GM19099 (cell line): Measurements from ENCODE around the gene EIF4H.

Experiments used
- POLR2A ChIP-seq: IDR thresholded peaks from 3 replicates; pipeline ENCODE4 v1.6.1; 2011; ENCODE audit warnings: low read depth; ENCODE audit not compliant: insufficient read length; ENCODE audit errors: extremely low read depth

The EIF4H gene

GRCh38 chr7:74164985-74165456 lies 9.1 kb upstream of the EIF4H start:
- no peak for TF ChIP-seq POLR2A

GRCh38 chr7:74165867-74166593 lies 8.1 kb upstream of the EIF4H start:
- TF ChIP-seq POLR2A = no peak

- TF ChIP-seq POLR2A = no peak
Observed at GRCh38 chr7:74173074-74173473, 1.1 kb upstream of the EIF4H start.

- no peak for TF ChIP-seq POLR2A
Observed at GRCh38 chr7:74173491-74173865, 678 bp upstream of the EIF4H start.

GRCh38 chr7:74174606-74175082 lies 488 bp downstream of the EIF4H start:
- no peak for TF ChIP-seq POLR2A

GRCh38 chr7:74175340-74175739 lies 1.2 kb downstream of the EIF4H start:
- no peak for TF ChIP-seq POLR2A

- no peak for TF ChIP-seq POLR2A
Observed at GRCh38 chr7:74176555-74176954, 2.4 kb downstream of the EIF4H start.

- no peak for TF ChIP-seq POLR2A
Observed at GRCh38 chr7:74178632-74179031, 4.5 kb downstream of the EIF4H start.

- no peak for TF ChIP-seq POLR2A
Observed at GRCh38 chr7:74179935-74180604, 5.9 kb downstream of the EIF4H start.

GRCh38 chr7:74180866-74181265 lies 6.7 kb downstream of the EIF4H start:
- no peak for TF ChIP-seq POLR2A

GRCh38 chr7:74181821-74182220 lies 7.7 kb downstream of the EIF4H start:
- no peak for TF ChIP-seq POLR2A

GRCh38 chr7:74182453-74183090 lies 8.4 kb downstream of the EIF4H start:
- TF ChIP-seq POLR2A = no peak

GRCh38 chr7:74183142-74183541 lies 9.0 kb downstream of the EIF4H start:
- no peak for TF ChIP-seq POLR2A

GRCh38 chr7:74183653-74184450 lies 9.7 kb downstream of the EIF4H start:
- TF ChIP-seq POLR2A = no peak

- no peak for TF ChIP-seq POLR2A
Observed at GRCh38 chr7:74185016-74185415, 10.9 kb downstream of the EIF4H start.
